ENCODE results near the gene CDC23. TPM values are rescaled to one million over a fixed set of nuclear protein-coding genes. Genes with fewer than 3 reads are reported as not detected.

CDC23 gene
- total and polyA plus RNA-seq, 2 of the 8 experiments (the other 6 are each of a cell fraction or from before 2014, with no cell fraction given): 32.6 to 45.7 TPM

- POLR2A ChIA-PET (ENCODE audit: partially characterized antibody): interaction anchor here (0.6 to 4.6 kb wide), 30 partner anchors 10 to 443 kb away, joined by 3 to 37 read pairs (median 3); partner anchors contain the start of genes CDC23, CDC25C, EGR1 and ETF1
- TF ChIP-seq KDM5A (IDR thresholded peaks at IDR 0.05; ENCODE audit: low read length) (peak; percentile 68; the same call in 1 of the 2 replicates), CBX5 (IDR thresholded peaks at IDR 0.05; ENCODE audit: low read depth, low read length) (no peak), POLR2A (IDR thresholded peaks at IDR 0.05; ENCODE audit: control extremely low read depth in 1 of 2, low read depth in 2 of 2, low read length in 2 of 2) (peak; percentile 82 to 84), BCL11A (IDR thresholded peaks at IDR 0.05; ENCODE audit: low read depth in 2 of 2, low read length in 2 of 2) (no peak), CREB1 (IDR thresholded peaks at IDR 0.05) (0 out of 2 replicates have a peak, but pooled peaks have one; percentile 47), SP4 (IDR thresholded peaks at IDR 0.05; ENCODE audit: low read length) (no peak), RXRA (IDR thresholded peaks at IDR 0.05; ENCODE audit: insufficient read depth, low read depth, low read length) (no peak), TEAD4 (IDR thresholded peaks at IDR 0.05; ENCODE audit: low read depth, low read length) (peak; percentile 79), MAFK (IDR thresholded peaks at IDR 0.05; ENCODE audit: low read depth, low read length) (no peak), FOSL1 (IDR thresholded peaks at IDR 0.05; ENCODE audit: insufficient read depth, low read depth, low read length) (no peak), BRCA1 (IDR thresholded peaks at IDR 0.05; ENCODE audit: low read depth, low read length) (no peak), SIX5 (IDR thresholded peaks at IDR 0.05; ENCODE audit: low read depth, low read length) (peak; percentile 52), KDM1A (IDR thresholded peaks at IDR 0.05; ENCODE audit: borderline replicate concordance, low read length) (no peak)
These were observed 34.4 kb downstream of the CDC23 start, which contains the start of the genes BRD8 and KIF20A for GRCh38 chr5:138178516-138179276. Gene BRD8 (minus strand): TSS chr5:138178630. CDS start chr5:138178614, 16 bp downstream. Gene KIF20A (plus strand): TSS chr5:138179112. CDS start chr5:138179681, 569 bp downstream.

More at GRCh38 chr5:138178516-138179276, 34.4 kb downstream of the CDC23 start, which contains the start of the genes BRD8 and KIF20A:
- H3K4me1 ChIP-seq (replicated peaks in 1 of 4; ENCODE audit: control insufficient read depth in 3 of 4, insufficient read depth in 4 of 4, low read length in 3 of 4): no peaks in the 10 kb centered on the region; a peak in 2 of 7 replicates
- CTCF ChIA-PET (ENCODE audit: partially characterized antibody): interaction anchor here (0.7 to 2.2 kb wide), 7 partner anchors 9 to 142 kb away, joined by 3 to 7 read pairs (median 4); no protein-coding TSS in a partner anchor
- peak within 1 kb of the TSS; percentile 90; the same call in 1 of the 2 replicates for H4K8ac ChIP-seq (ENCODE audit: extremely low read depth, insufficient read depth, low read length)
- peaks cover 8% of the 10 kb centered on the region for H3K23me2 ChIP-seq (ENCODE audit: low read depth, low read length)
- peak within 1 kb of the TSS; percentile 97 for H2AFZ ChIP-seq (ENCODE audit: low read length)
- H2BK12ac ChIP-seq (ENCODE audit: low read depth, low read length): no peak within 1 kb of the TSS; the same call in 1 of the 2 replicates
- no peak within 1 kb of the TSS for H3K14ac ChIP-seq (ENCODE audit: insufficient read length)
- peak within 1 kb of the TSS; percentile 91 to 100 (median 96) for H3K4me3 ChIP-seq (ENCODE audit: extremely low read depth in 1 of 4, insufficient read depth in 2 of 4, low read depth in 3 of 4, low read length in 4 of 4)
- H4K91ac ChIP-seq (replicated peaks; ENCODE audit: insufficient read length, low read length): peak within 1 kb of the TSS; percentile 48
- no peak within 1 kb of the TSS for H2BK20ac ChIP-seq (ENCODE audit: low read length)
- FAIRE-seq (peak; percentile 78), DNase-seq (ENCODE audit: low read depth in 1 of 2, low spot score in 2 of 2) (peak; percentile 86 to 90)
- no peaks in the 10 kb centered on the region for H3K27me3 ChIP-seq (replicated peaks in 1 of 4; ENCODE audit: control insufficient read depth in 3 of 4, extremely low read depth in 1 of 4, insufficient read depth in 3 of 4, low read length in 3 of 4)
- 1% methylated on average over 41 of the region's 41 CpGs; no CpG with 5 or more reads in 1 of the 2 experiments for WGBS, 2 experiments (ENCODE audit: extremely low coverage in 1 of 2, insufficient coverage in 1 of 2, insufficient read length in 1 of 2, insufficient replicate concordance in 2 of 2, low coverage in 1 of 2, low lambda C conversion rate in 2 of 2, missing lambda C conversion rate in 1 of 2)
- H2BK120ac ChIP-seq (replicated peaks; ENCODE audit: low read depth, low read length): no peak within 1 kb of the TSS
- peak within 1 kb of the TSS; percentile 17 for H3K4ac ChIP-seq (replicated peaks; ENCODE audit: insufficient read length, low read depth, low read length)
- H4K20me1 ChIP-seq (replicated peaks in 1 of 2; ENCODE audit: control insufficient read depth in 1 of 2, insufficient read depth in 2 of 2, low read length in 2 of 2): peaks cover 0 to 2% of the 10 kb centered on the region in 2 experiments
- peak within 1 kb of the TSS; percentile 54 for H3K56ac ChIP-seq (replicated peaks; ENCODE audit: insufficient read length, low read depth, low read length)
- peak within 1 kb of the TSS; percentile 94 for H3K18ac ChIP-seq (ENCODE audit: extremely low read depth, low read length)
- peak within 1 kb of the TSS; percentile 59; the same call in 1 of the 2 replicates for H2AK5ac ChIP-seq (ENCODE audit: low read depth, low read length)
- peak within 1 kb of the TSS; percentile 96 for H2BK5ac ChIP-seq (ENCODE audit: low read depth, low read length)
- peaks cover 2% of the 10 kb centered on the region; the same call in 1 of the 2 replicates for H3K79me1 ChIP-seq (ENCODE audit: low read depth, low read length)
- H3K36me3 ChIP-seq (ENCODE audit: control insufficient read depth in 2 of 4, insufficient read depth in 4 of 4, low read length in 3 of 4): peaks cover 23 to 53% (median 33%) of the 10 kb centered on the region in 4 experiments
- H3K9me3 ChIP-seq (ENCODE audit: insufficient read depth in 2 of 2, low read depth in 1 of 2, low read length in 1 of 2): no peaks in the 10 kb centered on the region
- peak within 1 kb of the TSS; percentile 57 for H4K5ac ChIP-seq (ENCODE audit: insufficient read length, low read depth, low read length)
- H3K27ac ChIP-seq (ENCODE audit: low read depth, low read length): peak within 1 kb of the TSS; percentile 91
- peaks cover 0 to 40% of the 10 kb centered on the region in 2 experiments; a peak in 2 of 4 replicates for H3K79me2 ChIP-seq (ENCODE audit: control insufficient read depth in 1 of 2, insufficient read depth in 2 of 2, low read length in 2 of 2)
- peak within 1 kb of the TSS; percentile 83 to 87 for H3K4me2 ChIP-seq (ENCODE audit: insufficient read depth in 1 of 2, low read depth in 2 of 2, low read length in 2 of 2)
- H3K23ac ChIP-seq (ENCODE audit: insufficient read length): no peak within 1 kb of the TSS
- H2BK15ac ChIP-seq (ENCODE audit: low read length): peak within 1 kb of the TSS; percentile 88; the same call in 1 of the 2 replicates
- peak within 1 kb of the TSS; percentile 84 to 99 (median 88) for H3K9ac ChIP-seq (replicated peaks in 1 of 4; ENCODE audit: extremely low read depth in 1 of 4, low read depth in 3 of 4, low read length in 3 of 4)
